ENCODE data around the gene QPCT. TPM values are rescaled to one million over a fixed set of nuclear protein-coding genes. Genes with fewer than 3 reads are reported as not detected.

The QPCT gene
- total RNA-seq, 1 donor from 2014 or later, result 0.45 TPM

DNA sequence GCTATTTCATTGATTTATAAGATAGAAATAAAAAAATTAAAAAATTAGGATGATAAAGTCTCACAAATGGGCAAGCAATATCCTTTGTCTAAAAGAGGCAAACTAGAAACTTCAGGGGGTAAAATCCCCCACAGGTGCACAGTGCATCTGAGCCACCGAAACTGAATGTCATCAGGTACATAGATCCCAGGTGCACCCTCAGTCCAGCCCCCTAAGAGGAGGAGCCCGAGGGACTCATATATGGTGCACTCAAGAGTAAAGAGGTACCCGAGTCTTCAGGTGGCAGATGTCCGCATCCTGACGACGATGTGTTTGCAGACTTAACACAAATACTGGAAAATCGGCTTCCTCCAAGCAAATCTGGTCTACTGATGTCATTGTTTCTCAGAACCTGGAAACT, 11.3 kb downstream of the QPCT start:
- Mint-ChIP-seq H3K27ac (no peak overlapping the region), H3K36me3 (no peaks in the 10 kb centered on the region), H3K4me1 (peaks cover 5% of the 10 kb centered on the region), H3K9me3 (no peaks in the 10 kb centered on the region), H3K4me3 (no peak overlapping the region), H3K27me3 (ENCODE audit: low read depth) (peaks cover 3% of the 10 kb centered on the region)
- no peak for TF ChIP-seq CTCF (IDR thresholded peaks at IDR 0.05; ENCODE audit: unreplicated experiment)
- no peak for DNase-seq (ENCODE audit: low spot score in 2 of 2, unreplicated experiment in 2 of 2)

DNA sequence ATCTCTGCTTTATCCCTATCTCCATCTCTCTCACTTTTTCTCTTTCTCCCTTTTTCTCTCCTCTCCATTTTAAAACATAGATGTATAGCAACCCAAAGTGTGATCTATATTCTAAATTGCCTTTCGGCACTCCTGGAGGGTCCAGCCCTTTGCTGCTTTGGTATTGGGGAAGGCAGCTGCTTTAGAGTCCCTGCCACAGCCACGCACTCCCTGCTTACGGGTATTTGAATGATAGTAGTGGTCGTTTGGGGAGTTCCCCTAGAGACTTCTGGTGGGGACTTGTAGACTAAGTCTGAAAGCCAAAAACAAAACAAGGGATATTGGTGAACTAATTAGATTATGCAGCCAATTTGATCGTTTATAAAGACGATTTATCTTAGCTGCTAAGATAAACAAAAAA, 11.9 kb downstream of the QPCT start:
- no peak overlapping the region for H3K27ac Mint-ChIP-seq
- H3K4me1 Mint-ChIP-seq, result peaks cover 5% of the 10 kb centered on the region
- H3K4me3 Mint-ChIP-seq, result no peak overlapping the region

DNA sequence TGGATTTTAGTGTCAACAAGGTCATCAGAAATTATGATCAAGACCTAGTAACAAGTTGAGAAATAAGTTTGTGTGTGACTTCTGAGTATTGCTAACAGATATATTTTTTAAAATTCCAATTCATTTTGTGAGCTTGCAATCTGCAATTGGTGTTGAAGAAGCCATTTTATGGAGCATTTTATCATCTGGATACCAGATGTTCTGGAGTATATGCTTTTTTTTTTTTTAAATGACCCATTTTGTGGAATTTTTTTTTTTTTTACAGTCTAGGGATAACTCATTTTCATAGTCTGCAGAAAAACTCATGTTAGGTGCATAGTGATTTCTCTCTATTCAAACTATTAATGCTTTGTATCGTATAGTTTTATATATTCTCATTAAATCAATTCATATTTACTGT, 12.6 kb downstream of the QPCT start:
- no peak for DNase-seq (ENCODE audit: low spot score in 2 of 2, unreplicated experiment in 2 of 2)
- H3K9me3 Mint-ChIP-seq, result no peaks in the 10 kb centered on the region
- H3K4me1 Mint-ChIP-seq, result peaks cover 5% of the 10 kb centered on the region
- peaks cover 3% of the 10 kb centered on the region for H3K27me3 Mint-ChIP-seq (ENCODE audit: low read depth)
- H3K4me3 Mint-ChIP-seq, result no peak overlapping the region
- H3K27ac Mint-ChIP-seq, result no peak overlapping the region
- TF ChIP-seq CTCF (IDR thresholded peaks at IDR 0.05; ENCODE audit: unreplicated experiment), result no peak
- H3K36me3 Mint-ChIP-seq, result no peaks in the 10 kb centered on the region

More for the DNA sequence above, 11.9 kb downstream of the QPCT start:
- TF ChIP-seq CTCF (IDR thresholded peaks at IDR 0.05; ENCODE audit: unreplicated experiment), result no peak
- H3K27me3 Mint-ChIP-seq (ENCODE audit: low read depth), result peaks cover 3% of the 10 kb centered on the region
- DNase-seq (ENCODE audit: low spot score in 2 of 2, unreplicated experiment in 2 of 2), result no peak
- no peaks in the 10 kb centered on the region for H3K36me3 Mint-ChIP-seq
- H3K9me3 Mint-ChIP-seq, result no peaks in the 10 kb centered on the region

DNA sequence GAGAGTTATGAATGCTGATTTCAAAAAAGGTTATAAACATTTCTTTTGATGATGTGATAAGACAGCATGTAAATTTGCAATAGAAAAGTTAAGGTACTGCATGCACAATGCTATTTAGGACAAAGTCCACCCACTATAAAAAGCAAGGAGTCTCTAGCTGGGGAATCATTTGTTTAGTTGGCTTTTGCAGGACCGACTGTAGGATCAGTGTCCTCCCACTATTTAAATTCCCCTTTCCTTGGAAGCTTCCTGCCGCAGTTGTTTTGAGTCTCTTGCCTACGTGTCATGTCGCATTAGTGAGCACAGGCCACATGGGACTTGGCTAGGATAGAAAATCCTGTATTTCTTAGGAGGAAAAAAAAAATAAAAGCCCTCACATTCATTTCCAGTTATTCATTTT, 13.1 kb downstream of the QPCT start:
- TF ChIP-seq CTCF (IDR thresholded peaks at IDR 0.05; ENCODE audit: unreplicated experiment), result no peak
- H3K36me3 Mint-ChIP-seq, result no peaks in the 10 kb centered on the region
- DNase-seq (ENCODE audit: low spot score in 2 of 2, unreplicated experiment in 2 of 2), result no peak
- peak overlapping the region; percentile 32 for H3K27ac Mint-ChIP-seq
- H3K4me3 Mint-ChIP-seq, result no peak overlapping the region
- H3K27me3 Mint-ChIP-seq (ENCODE audit: low read depth), result peaks cover 3% of the 10 kb centered on the region
- peaks cover 5% of the 10 kb centered on the region for H3K4me1 Mint-ChIP-seq
- no peaks in the 10 kb centered on the region for H3K9me3 Mint-ChIP-seq

DNA sequence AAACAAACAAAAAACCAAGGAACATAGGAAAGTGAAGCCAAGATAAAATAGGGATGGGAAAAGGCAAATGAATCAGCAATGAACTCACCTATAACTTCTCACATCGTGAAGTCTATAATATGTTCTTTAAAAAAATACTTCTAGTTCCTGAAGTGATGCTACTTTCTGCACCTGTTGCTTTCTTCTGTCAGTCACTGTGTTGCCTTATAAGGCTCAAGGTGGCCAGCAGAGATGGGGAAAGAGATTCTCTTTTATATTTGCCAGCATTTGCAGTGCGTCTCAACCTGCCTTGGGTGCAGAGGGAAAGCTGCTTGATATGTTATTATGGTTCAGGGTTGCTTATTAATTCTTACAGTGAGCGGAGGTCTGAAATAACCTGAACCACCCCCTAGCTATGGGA, 14.0 kb downstream of the QPCT start:
- DNase-seq (ENCODE audit: low spot score in 2 of 2, unreplicated experiment in 2 of 2), result no peak
- no peak overlapping the region for H3K27ac Mint-ChIP-seq
- peaks cover 5% of the 10 kb centered on the region for H3K4me1 Mint-ChIP-seq
- peaks cover 3% of the 10 kb centered on the region for H3K27me3 Mint-ChIP-seq (ENCODE audit: low read depth)
- no peak for TF ChIP-seq CTCF (IDR thresholded peaks at IDR 0.05; ENCODE audit: unreplicated experiment)
- H3K9me3 Mint-ChIP-seq, result no peaks in the 10 kb centered on the region
- no peaks in the 10 kb centered on the region for H3K36me3 Mint-ChIP-seq
- H3K4me3 Mint-ChIP-seq, result no peak overlapping the region

DNA sequence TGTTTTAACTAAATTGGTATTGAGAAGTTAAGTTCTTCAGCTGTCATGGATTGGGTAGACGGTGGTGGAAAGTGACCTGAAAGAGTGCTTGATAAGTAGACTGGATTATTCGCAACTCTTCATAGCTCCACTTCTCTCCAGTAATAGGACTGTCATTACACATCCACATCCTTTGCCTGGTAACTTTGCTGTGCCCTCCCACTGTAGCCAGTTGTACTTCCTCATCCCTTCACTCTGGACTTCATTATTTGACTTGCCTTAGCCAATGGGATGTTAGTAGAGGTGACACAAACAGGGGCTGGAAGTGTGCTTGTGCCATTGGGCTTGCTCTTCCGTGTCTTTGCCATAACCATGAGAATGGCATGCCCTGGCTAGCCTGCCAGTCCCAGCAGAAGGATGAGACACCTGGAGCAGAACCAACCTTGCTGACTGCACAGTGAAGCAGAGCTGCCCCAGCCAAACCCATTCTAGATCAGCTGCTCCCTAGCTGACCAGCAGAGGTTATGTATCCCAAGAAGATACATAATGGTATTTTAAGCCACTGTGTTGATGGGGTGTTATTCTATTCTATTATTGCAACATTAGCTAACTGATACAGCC, 16.9 kb downstream of the QPCT start:
- H3K36me3 Mint-ChIP-seq, result no peaks in the 10 kb centered on the region
- no peak overlapping the region for H3K4me3 Mint-ChIP-seq
- peaks cover 3% of the 10 kb centered on the region for H3K27me3 Mint-ChIP-seq (ENCODE audit: low read depth)
- no peak for DNase-seq (ENCODE audit: low spot score in 2 of 2, unreplicated experiment in 2 of 2)
- no peaks in the 10 kb centered on the region for H3K4me1 Mint-ChIP-seq
- no peak overlapping the region for H3K27ac Mint-ChIP-seq
- H3K9me3 Mint-ChIP-seq, result no peaks in the 10 kb centered on the region
- TF ChIP-seq CTCF (IDR thresholded peaks at IDR 0.05; ENCODE audit: unreplicated experiment), result no peak
